Activated CD4-positive, alpha-beta T cell treated with anti-CD3 and anti-CD28 coated beads, Interleukin-2, amount 10 ng/mL, durations not matched to agents 7 days and 5 days (primary cell): Measurements from ENCODE around the gene KRT28. TPM values are rescaled to one million over a fixed set of nuclear protein-coding genes. Genes with fewer than 3 reads are reported as not detected.
"Not testable (repeated sequence)": the region's sequence is repeated elsewhere in the genome, so short reads cannot be mapped to it uniquely, and the experiment has no call there.

ENCODE experiments used
- CTCF ChIA-PET: fragments of 350-600 bp; sonication (Branson Sonifier 250); formaldehyde crosslinking; loops from one replicate; lab custom pipeline; 2021; ENCODE audit warnings: antibody characterized with exemption; lab: Charles Lee
- POLR2A ChIA-PET: fragments of 350-600 bp; sonication (Branson Sonifier 250); formaldehyde crosslinking; loops from one replicate; lab custom pipeline; 2021; ENCODE audit warnings: antibody characterized with exemption; lab: Charles Lee
- DNase-seq: peaks from one replicate; pipeline ENCODE4 v3.0.0-alpha.2; 2020
- H3K27ac Mint-ChIP-seq: one replicate; pipeline ENCODE4 v1.8.0; 2021; ENCODE audit warnings: mild to moderate bottlenecking, moderate library complexity, mixed read lengths
- H3K27me3 Mint-ChIP-seq: one replicate; pipeline ENCODE4 v1.8.0; 2021; ENCODE audit warnings: mixed read lengths
- H3K36me3 Mint-ChIP-seq: one replicate; pipeline ENCODE4 v1.8.0; 2021; ENCODE audit warnings: low read depth, mixed read lengths
- H3K4me1 Mint-ChIP-seq: one replicate; pipeline ENCODE4 v1.8.0; 2021; ENCODE audit warnings: mixed read lengths
- H3K4me3 Mint-ChIP-seq: one replicate; pipeline ENCODE4 v1.8.0; 2021; ENCODE audit warnings: mild to moderate bottlenecking, moderate library complexity, mixed read lengths
- H3K9me3 Mint-ChIP-seq: one replicate; pipeline ENCODE4 v1.8.0; 2021; ENCODE audit warnings: mixed read lengths
- total RNA-seq, 2 experiments: library from RNA; stranded (reverse); gene quantifications; one replicate each; pipeline ENCODE4 v1.2.3, GENCODE V29; 2021

The KRT28 gene
- total RNA-seq, 2 experiments from 2014 or later, result not detected

DNA sequence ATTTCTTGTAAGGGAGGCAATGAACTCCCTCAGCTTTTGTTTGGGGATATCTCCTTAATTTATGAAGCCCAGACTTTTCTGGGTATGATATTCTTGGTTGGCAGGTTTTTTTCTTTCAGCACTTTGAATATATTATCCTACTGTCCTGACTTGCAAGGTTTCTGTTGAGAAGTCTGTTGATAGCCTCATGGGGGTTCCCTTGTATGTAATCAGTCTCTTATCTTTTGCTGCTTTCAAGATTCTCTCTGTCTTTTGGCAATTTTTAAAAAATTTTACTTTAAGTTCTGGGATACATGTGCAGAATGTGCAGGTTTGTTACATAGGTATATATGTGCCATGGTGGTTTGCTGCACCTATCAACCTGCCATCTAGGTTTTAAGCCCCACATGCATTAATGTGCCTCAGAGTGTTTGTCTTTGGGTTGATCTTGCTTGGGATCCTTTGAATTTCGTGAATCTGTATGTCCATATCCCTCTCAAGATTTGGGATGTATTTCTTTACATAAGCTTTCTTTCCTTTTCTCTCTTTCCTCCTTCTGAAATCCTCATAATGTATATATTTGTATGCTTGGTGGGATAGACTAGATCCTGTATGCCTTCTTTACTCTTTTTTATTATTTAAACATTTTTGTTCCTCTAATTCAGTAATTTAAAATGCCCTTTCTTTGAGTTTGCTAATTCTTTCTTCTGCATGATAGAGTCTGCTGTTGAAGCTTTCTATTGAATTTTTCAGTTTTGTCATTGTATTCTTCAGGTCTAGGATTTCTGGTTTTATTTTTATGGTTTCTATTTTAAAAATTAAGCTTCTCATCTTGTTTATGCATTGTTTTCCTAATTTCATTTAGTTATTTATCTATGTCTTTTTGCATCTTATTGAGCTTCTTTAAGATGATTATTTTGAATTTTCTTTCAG, 39.4 kb downstream of the KRT28 start:
- Mint-ChIP-seq H3K27ac (no peak overlapping the region), H3K4me1 (no peaks in the 10 kb centered on the region), H3K9me3 (peaks cover 30% of the 10 kb centered on the region), H3K36me3 (peaks cover 4% of the 10 kb centered on the region), H3K27me3 (peaks cover 46% of the 10 kb centered on the region), H3K4me3 (no peak overlapping the region)
- ChIA-PET POLR2A (no interaction called here), CTCF (no interaction called here)
- DNase-seq, result no peak

- no peak within 1 kb of the TSS for H3K27ac Mint-ChIP-seq
- H3K4me1 Mint-ChIP-seq, result no peaks in the 10 kb centered on the region
- peaks cover 42% of the 10 kb centered on the region for H3K27me3 Mint-ChIP-seq
- H3K4me3 Mint-ChIP-seq, result no peak within 1 kb of the TSS
- H3K36me3 Mint-ChIP-seq, result peaks cover 2% of the 10 kb centered on the region
- H3K9me3 Mint-ChIP-seq, result peaks cover 9% of the 10 kb centered on the region
- ChIA-PET CTCF (no interaction called here), POLR2A (no interaction called here)
- no peak for DNase-seq
Observed at GRCh38 chr17:40755231-40755630, 44.5 kb downstream of the KRT28 start, which contains the start of gene KRT25. KRT25 (minus strand) TSS chr17:40755331; CDS start chr17:40755271, 60 bp downstream.

DNA sequence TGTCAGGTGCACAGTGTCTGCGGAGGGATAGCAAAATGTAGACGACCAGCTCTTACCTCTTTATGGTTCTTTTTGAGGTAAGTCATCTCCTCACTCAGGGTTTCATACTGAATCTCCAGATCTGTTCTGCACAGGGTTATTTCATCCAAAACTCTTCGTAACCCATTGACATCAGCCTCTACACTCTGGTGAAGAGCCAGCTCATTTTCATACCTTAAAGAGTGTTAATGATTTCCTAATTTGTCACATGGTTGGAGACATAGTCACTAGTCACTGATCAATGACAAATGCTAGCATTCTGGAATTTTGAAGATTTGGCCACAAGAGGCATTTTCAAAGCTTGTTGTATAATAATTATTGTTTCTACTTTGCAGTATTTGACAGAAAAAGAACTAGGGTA, 46.0 kb downstream of the KRT28 start:
- Mint-ChIP-seq H3K9me3 (peaks cover under 1% of the 10 kb centered on the region), H3K27ac (no peak overlapping the region), H3K4me3 (no peak overlapping the region), H3K4me1 (no peaks in the 10 kb centered on the region), H3K27me3 (peaks cover 40% of the 10 kb centered on the region), H3K36me3 (no peaks in the 10 kb centered on the region)
- ChIA-PET CTCF (interaction anchor here (0.6 kb wide), 1 partner anchor 37 kb away, joined by 3 read pairs; no protein-coding TSS in a partner anchor), POLR2A (interaction anchor here (0.7 kb wide), 1 partner anchor 97 kb away, joined by 3 read pairs; no protein-coding TSS in a partner anchor)
- DNase-seq, result no peak

- DNase-seq, result no peak
- H3K36me3 Mint-ChIP-seq, result no peaks in the 10 kb centered on the region
- CTCF ChIA-PET, result no interaction called here
- H3K9me3 Mint-ChIP-seq, result peaks cover 3% of the 10 kb centered on the region
- POLR2A ChIA-PET, result no interaction called here
- H3K4me1 Mint-ChIP-seq, result no peaks in the 10 kb centered on the region
- H3K27me3 Mint-ChIP-seq, result peaks cover 40% of the 10 kb centered on the region
- no peak overlapping the region for H3K27ac Mint-ChIP-seq
- no peak overlapping the region for H3K4me3 Mint-ChIP-seq
Observed at GRCh38 chr17:40751065-40751464, 48.7 kb downstream of the KRT28 start.

DNA sequence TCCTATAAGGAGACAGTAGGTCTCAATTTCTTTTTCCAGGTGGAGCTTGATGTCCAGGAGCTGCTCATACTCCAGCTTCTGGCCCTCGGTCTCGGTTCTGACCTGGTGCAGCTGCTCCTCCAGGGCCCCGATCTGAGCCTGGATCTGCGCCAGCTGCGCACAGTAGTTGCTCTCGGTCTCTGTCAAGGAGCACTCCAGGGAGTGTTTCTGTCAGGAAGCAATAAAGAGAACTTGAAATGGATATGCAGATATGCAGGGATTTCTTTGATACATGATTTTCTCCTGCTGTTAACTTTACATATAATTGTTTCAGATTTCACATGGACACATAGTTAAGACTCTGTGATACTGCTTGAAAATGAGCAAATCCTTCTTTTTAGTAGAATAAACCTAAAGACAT, 49.4 kb downstream of the KRT28 start:
- Mint-ChIP-seq H3K9me3 (peaks cover 3% of the 10 kb centered on the region), H3K4me3 (no peak overlapping the region), H3K27ac (no peak overlapping the region), H3K27me3 (peaks cover 39% of the 10 kb centered on the region), H3K4me1 (no peaks in the 10 kb centered on the region), H3K36me3 (no peaks in the 10 kb centered on the region)
- ChIA-PET POLR2A (interaction anchor here (0.6 kb wide), 1 partner anchor 1386 kb away, joined by 4 read pairs; no protein-coding TSS in a partner anchor), CTCF (no interaction called here)
- DNase-seq, result no peak

- DNase-seq, H3K36me3 Mint-ChIP-seq, H3K4me1 Mint-ChIP-seq, POLR2A ChIA-PET, H3K27ac Mint-ChIP-seq, H3K4me3 Mint-ChIP-seq, CTCF ChIA-PET, H3K9me3 Mint-ChIP-seq: not testable (repeated sequence)
- H3K27me3 Mint-ChIP-seq, result peaks cover 39% of the 10 kb centered on the region
Observed at GRCh38 chr17:40748666-40749065, 51.1 kb downstream of the KRT28 start.

Other genes starting within 250 kb of the KRT28 start
- gene CCR7, start 234.5 kb downstream of the KRT28 start, total RNA-seq, result 100 to 1,000 TPM; 281 to 323 TPM
- gene SMARCE1, start 152.1 kb downstream of the KRT28 start, total RNA-seq, result 100 to 1,000 TPM; 110 to 117 TPM
- gene KRT222, start 134.8 kb downstream of the KRT28 start, total RNA-seq, result not detected
- not detected for gene KRT24, start 96.2 kb downstream of the KRT28 start, total RNA-seq
- not detected for gene KRT25, start 44.6 kb downstream of the KRT28 start, total RNA-seq
- gene KRT26, start 27.8 kb downstream of the KRT28 start, total RNA-seq, result not detected
- not detected for gene KRT27, start 17.4 kb downstream of the KRT28 start, total RNA-seq
- 10 to 100 TPM; 21.0 to 22.9 TPM for gene KRT10, start 22.7 kb upstream of the KRT28 start, total RNA-seq
- gene KRT12, start 67.3 kb upstream of the KRT28 start, total RNA-seq, result not detected
- gene KRT20, start 85.3 kb upstream of the KRT28 start, total RNA-seq, result not detected
- gene KRT23, start 137.7 kb upstream of the KRT28 start, total RNA-seq, result not detected
- not detected for gene KRT39, start 167.0 kb upstream of the KRT28 start, total RNA-seq
- gene KRT40, start 184.4 kb upstream of the KRT28 start, total RNA-seq, result not detected
- gene KRTAP3-3, start 194.2 kb upstream of the KRT28 start, total RNA-seq, result not detected
- gene KRTAP3-2, start 199.9 kb upstream of the KRT28 start, total RNA-seq, result not detected
- gene KRTAP3-1, start 209.2 kb upstream of the KRT28 start, total RNA-seq, result not detected
- gene KRTAP1-5, start 227.2 kb upstream of the KRT28 start, total RNA-seq, result not detected
- gene KRTAP1-4, start 230.2 kb upstream of the KRT28 start, total RNA-seq, result not detected
- not detected for gene KRTAP1-3, start 234.9 kb upstream of the KRT28 start, total RNA-seq
- not detected for gene KRTAP1-1, start 241.5 kb upstream of the KRT28 start, total RNA-seq
- not detected for gene KRTAP2-1, start 247.4 kb upstream of the KRT28 start, total RNA-seq